Colonic mucosa (tissue), 4 donors: Measurements from ENCODE around the gene TMPRSS6. TPM values are rescaled to one million over a fixed set of nuclear protein-coding genes. Genes with fewer than 3 reads are reported as not detected.

ENCODE experiments used
- DNase-seq: peaks from one replicate; pipeline ENCODE4 v3.0.0-alpha.2; 2020
- H3K27ac ChIP-seq: fragments of 200-600 bp; one replicate; pipeline ENCODE4 v1.8.0; 2021
- H3K27me3 ChIP-seq: fragments of 200-600 bp; one replicate; pipeline ENCODE4 v1.8.0; 2021
- H3K36me3 ChIP-seq: fragments of 200-600 bp; one replicate; pipeline ENCODE4 v1.8.0; 2021
- H3K4me1 ChIP-seq: fragments of 200-600 bp; one replicate; pipeline ENCODE4 v1.8.0; 2021; ENCODE audit warnings: mild to moderate bottlenecking
- H3K4me3 ChIP-seq: fragments of 200-600 bp; one replicate; pipeline ENCODE4 v1.8.0; 2021
- H3K9ac ChIP-seq, 2 donors: one replicate each; pipeline ENCODE4 v1.7.0; 2013; ENCODE audit warnings: control low read depth in 2 of 2, low read depth in 2 of 2, low read length in 2 of 2
- H3K9me3 ChIP-seq: fragments of 200-600 bp; one replicate; pipeline ENCODE4 v1.8.0; 2021
- CTCF ChIP-seq: fragments of 200-600 bp; IDR thresholded peaks from one replicate; pipeline ENCODE4 v1.8.0; 2022; ENCODE audit warnings: antibody characterized with exemption, mild to moderate bottlenecking
- intact Hi-C: fragments of 100-400 bp; cut with DNase I; formaldehyde crosslinking; loops from one replicate; pipeline ENCODE4 v1.14.1; 2022
- total RNA-seq, 2 donors: library from RNA; stranded (reverse); fragmentation: NEBNext Ultra II Directional in 1 of 2; extraction: Animal tissue kit (Norgen Biotek cat#: 25700) in 1 of 2; gene quantifications; one replicate each; pipeline ENCODE4 v1.2.1, GENCODE V29; 2021
- donor health status: healthy.
- donor health status: DM: no; HTN: no; CAD: no.
- donor health status: DM: no; HTN: no; CAD: no.

Gene TMPRSS6
- total RNA-seq, 2 donors from 2014 or later = 0.10 to 1.5 TPM

DNA sequence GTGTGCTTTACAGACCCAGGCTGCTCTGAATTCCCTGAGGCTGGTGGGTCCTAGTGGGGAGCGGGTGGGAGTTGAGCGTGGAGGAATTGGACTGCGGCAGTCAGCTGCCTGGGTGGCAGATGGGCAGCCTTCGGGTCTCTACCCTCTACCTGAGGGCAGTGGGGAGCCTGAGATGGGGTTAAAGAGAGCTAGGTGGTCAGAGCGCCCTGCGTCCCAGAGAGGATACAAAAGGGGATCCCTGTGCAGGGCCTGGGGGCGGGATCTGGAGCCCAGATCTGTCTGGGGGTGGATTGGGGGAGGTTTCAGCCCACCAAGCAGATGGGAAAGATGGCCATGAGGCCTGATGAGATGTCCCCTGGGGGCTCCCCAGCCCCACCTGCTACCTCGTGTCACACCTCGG lies 39.8 kb downstream of the TMPRSS6 start:
- DNase-seq = no peak
- Histone ChIP-seq H3K27me3 (peaks cover 10% of the 10 kb centered on the region), H3K4me3 (no peak overlapping the region), H3K36me3 (no peaks in the 10 kb centered on the region), H3K9ac (no peak overlapping the region), H3K4me1 (no peaks in the 10 kb centered on the region), H3K27ac (no peak overlapping the region), H3K9me3 (no peaks in the 10 kb centered on the region)
- intact Hi-C loops = no loop called here
- no peak for TF ChIP-seq CTCF

- no peak for TF ChIP-seq CTCF
- Histone ChIP-seq H3K27ac (no peak overlapping the region), H3K9ac (no peak overlapping the region), H3K36me3 (no peaks in the 10 kb centered on the region), H3K4me1 (no peaks in the 10 kb centered on the region), H3K9me3 (no peaks in the 10 kb centered on the region), H3K27me3 (peaks cover 10% of the 10 kb centered on the region), H3K4me3 (no peak overlapping the region)
- DNase-seq = no peak
- intact Hi-C loops = no loop called here
Measured at GRCh38 chr22:37069319-37069718, 40.2 kb downstream of the TMPRSS6 start.

DNA sequence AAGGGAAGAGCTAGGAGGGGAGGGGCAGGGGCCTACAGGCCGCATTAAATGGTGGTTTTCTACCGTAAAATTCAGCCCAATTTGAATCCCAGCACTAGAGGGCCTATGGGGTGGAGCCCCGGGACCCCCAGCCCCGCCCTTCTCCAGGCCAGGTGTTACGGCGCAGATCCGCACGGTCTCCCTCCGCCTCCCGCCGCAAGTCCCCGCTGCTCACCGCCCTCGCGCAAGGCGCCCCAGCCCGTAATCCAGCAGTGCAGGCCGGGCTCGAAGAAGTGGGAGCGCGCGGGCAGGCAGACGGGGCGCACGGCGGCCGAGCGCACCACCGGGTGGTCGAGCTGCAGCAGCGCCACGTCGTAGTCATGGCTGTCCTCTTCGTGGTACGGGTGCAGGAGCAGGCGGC lies 40.7 kb downstream of the TMPRSS6 start:
- Histone ChIP-seq H3K4me3 (no peak overlapping the region), H3K27me3 (peaks cover 10% of the 10 kb centered on the region), H3K27ac (no peak overlapping the region), H3K36me3 (no peaks in the 10 kb centered on the region), H3K4me1 (no peaks in the 10 kb centered on the region), H3K9ac (no peak overlapping the region), H3K9me3 (no peaks in the 10 kb centered on the region)
- no peak for TF ChIP-seq CTCF
- DNase-seq = no peak
- intact Hi-C loops = no loop called here

GRCh38 chr22:37067428-37067827 lies 42.1 kb downstream of the TMPRSS6 start:
- DNase-seq = no peak
- Histone ChIP-seq H3K9me3 (no peaks in the 10 kb centered on the region), H3K27me3 (peaks cover 10% of the 10 kb centered on the region), H3K4me3 (no peak overlapping the region), H3K4me1 (no peaks in the 10 kb centered on the region), H3K36me3 (no peaks in the 10 kb centered on the region), H3K27ac (no peak overlapping the region), H3K9ac (no peak overlapping the region)
- no peak for TF ChIP-seq CTCF
- intact Hi-C loops = no loop called here

- intact Hi-C loops = no loop called here
- H3K9ac ChIP-seq = no peak overlapping the region
- no peak overlapping the region for H3K27ac ChIP-seq
- H3K4me1 ChIP-seq = no peaks in the 10 kb centered on the region
- no peaks in the 10 kb centered on the region for H3K9me3 ChIP-seq
- H3K36me3 ChIP-seq = no peaks in the 10 kb centered on the region
- peaks cover 10% of the 10 kb centered on the region for H3K27me3 ChIP-seq
- DNase-seq = no peak
- TF ChIP-seq CTCF = no peak
- H3K4me3 ChIP-seq = no peak overlapping the region
Measured at GRCh38 chr22:37065961-37066360, 43.6 kb downstream of the TMPRSS6 start.

DNA sequence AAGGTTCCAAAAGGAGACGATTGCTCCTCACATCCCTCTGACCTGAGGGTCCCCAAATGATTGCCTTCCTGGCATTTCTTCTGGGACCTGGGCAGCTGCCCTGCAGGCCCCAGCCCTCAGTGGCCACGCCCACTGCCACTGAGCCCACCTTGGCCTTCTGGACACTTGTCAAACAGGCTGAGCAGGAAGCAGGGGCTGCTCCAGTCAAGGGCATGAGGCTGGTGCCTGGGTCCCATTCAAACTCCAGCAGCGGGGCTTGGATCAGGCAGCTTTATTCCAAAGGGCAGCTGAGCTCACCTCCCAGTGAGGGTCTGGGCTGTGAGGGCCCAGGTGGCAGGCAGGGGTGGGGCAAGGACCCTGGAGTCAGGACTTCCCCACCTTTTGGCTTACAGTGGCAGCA lies 44.3 kb downstream of the TMPRSS6 start:
- Histone ChIP-seq H3K27me3 (peaks cover 10% of the 10 kb centered on the region), H3K4me1 (no peaks in the 10 kb centered on the region), H3K9ac (no peak overlapping the region), H3K36me3 (no peaks in the 10 kb centered on the region), H3K9me3 (no peaks in the 10 kb centered on the region), H3K27ac (no peak overlapping the region), H3K4me3 (no peak overlapping the region)
- no peak for DNase-seq
- intact Hi-C loops = no loop called here
- TF ChIP-seq CTCF = no peak
